Ovary (tissue), 9 donors: ENCODE measurements around the gene NSRP1. TPM values are rescaled to one million over a fixed set of nuclear protein-coding genes. Genes with fewer than 3 reads are reported as not detected.

Source experiments
- DNase-seq, 5 donors: peaks; one replicate each; pipeline ENCODE4 v3.0.0-alpha.2; 2019 to 2020
- H3K27ac ChIP-seq, 2 donors: fragments of 200-600 bp; one replicate each; pipeline versions ENCODE4 v1.5.1 to v1.8.0; 2019 to 2022
- H3K27me3 ChIP-seq: fragments of 200-600 bp; one replicate; pipeline ENCODE4 v1.8.0; 2022
- H3K36me3 ChIP-seq: fragments of 200-600 bp; sonication (generic); one replicate; pipeline ENCODE4 v1.5.1; 2019
- H3K4me1 ChIP-seq: one replicate; pipeline ENCODE4 v1.8.1; 2013; ENCODE audit warnings: mild to moderate bottlenecking, moderate library complexity; ENCODE audit not compliant: insufficient read depth
- H3K4me3 ChIP-seq: fragments of 200-600 bp; sonication (generic); one replicate; pipeline ENCODE4 v1.5.1; 2017
- H3K9me3 ChIP-seq, 2 donors: fragments of 200-600 bp in 1 of 2; sonication (generic) in 1 of 2; one replicate each; pipeline versions ENCODE4 v1.5.1 to v1.8.1; 2013 to 2019; ENCODE audit warnings: mild to moderate bottlenecking in 1 of 2, moderate library complexity in 1 of 2
- EP300 ChIP-seq: sonication (generic); formaldehyde crosslinking; IDR thresholded peaks from one replicate; pipeline ENCODE4 v1.6.1; 2017; ENCODE audit warnings: antibody characterized with exemption
- POLR2A ChIP-seq: fragments of 450-650 bp; IDR thresholded peaks from one replicate; pipeline ENCODE4 v1.6.1; 2017; ENCODE audit warnings: antibody characterized with exemption, mild to moderate bottlenecking, moderate library complexity
- WGBS, 3 donors: extraction: QIAGEN DNeasy Blood & Tissue Kit in 1 of 3; methylation state at CpG; one replicate each; pipeline versions ENCODE4 v1.1.5 to v1.1.7; 2013 to 2017; 5-methylcytosine and 5-hydroxymethylcytosine counted together
- intact Hi-C, 4 donors: fragments of 100-400 bp; cut with DNase I; formaldehyde crosslinking; loops; one replicate each; pipeline versions ENCODE4 v1.11.0 to v1.15.1; 2022 to 2023
- polyA plus RNA-seq, 2 donors: library from polyadenylated mRNA; stranded (reverse); fragments of 200-250 nt in 1 of 2; fragments of 350-450 nt in 1 of 2; fragmentation: Illumina TruSeq in 1 of 2; extraction: RNeasy Lipid Tissue Mini Kit (QIAGEN cat#74804) in 1 of 2; gene quantifications; one replicate each; pipeline ENCODE4 v1.2.3, GENCODE V29; 2013 to 2014
- total RNA-seq, 7 donors: library from RNA; depleted of rRNA in 2 of 7; stranded (reverse); fragments of >200 nt in 2 of 7; fragmentation: NEBNext Ultra II Directional in 3 of 7; extraction: Animal tissue kit (Norgen Biotek cat#: 25700) in 3 of 7; gene quantifications; one replicate each; pipeline versions ENCODE4 v1.1.0 to v1.2.4, GENCODE V29; 2016 to 2023
- TF ChIP-seq, protein P1 (sequence below), 3 donors: fragments of 450-650 bp in 2 of 3; fragments of 200-600 bp in 1 of 3; IDR thresholded peaks; one replicate each; pipeline versions ENCODE4 v1.5.1 to v1.8.0; 2016 to 2022; ENCODE audit warnings: antibody characterized with exemption in 3 of 3, mild to moderate bottlenecking in 1 of 3
- donor health status: DM: no; HTN: no; CAD: no; lungs with moderate emphysema.
- donor health status: DM: no; HTN: no; CAD: no.
- donor health status: Bipolar disorder and iron deficiency.
- donor health status: DM: yes; HTN: yes; CAD: no.
- donor health status: DM: no; HTN: no; CAD: no.
- donor health status: DM: yes; HTN: yes; CAD: no.

The NSRP1 gene
- total and polyA plus RNA-seq, 9 donors: 19.0 to 42.1 (median 26.6) TPM

DNA sequence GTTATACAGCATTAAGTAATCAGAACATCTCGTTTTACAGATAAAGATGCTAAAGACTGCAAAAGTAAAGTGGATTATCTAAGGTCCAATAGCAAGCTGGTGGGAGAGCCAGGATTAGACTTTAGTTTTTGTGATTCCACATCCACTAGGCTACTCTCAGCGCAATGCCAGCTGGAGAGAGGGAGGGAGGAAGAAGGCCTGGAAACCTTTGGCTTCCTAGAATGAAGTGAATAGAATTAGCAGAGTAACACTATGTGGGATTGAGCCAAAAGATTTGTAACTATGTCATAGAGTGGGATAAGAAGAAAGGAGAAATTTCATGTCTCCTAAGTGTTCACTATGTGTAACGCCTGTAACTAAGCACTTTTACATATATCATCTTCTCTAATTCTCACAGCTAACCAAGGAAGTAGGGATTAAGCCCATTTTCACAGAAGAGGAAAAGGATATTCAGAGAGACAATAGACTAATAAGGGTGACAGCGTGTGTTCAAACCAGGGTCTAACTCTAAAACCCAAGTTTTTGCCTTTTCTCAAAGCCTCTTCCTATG is 25.4 kb upstream of the NSRP1 start:
- intact Hi-C loops: loop anchor here in 2 of 4 donors (10.0 kb wide), 1 partner anchor 286 kb away; no protein-coding TSS in a partner anchor
- Histone ChIP-seq H3K27ac (no peak overlapping the region), H3K27me3 (no peaks in the 10 kb centered on the region), H3K9me3 (no peaks in the 10 kb centered on the region), H3K4me3 (no peak overlapping the region), H3K4me1 (no peaks in the 10 kb centered on the region), H3K36me3 (no peaks in the 10 kb centered on the region)
- DNase-seq: no peak
- 75 to 77% (median 75%) methylated on average over 4 of the region's 4 CpGs for WGBS, 3 donors
- TF ChIP-seq EP300 (no peak), POLR2A (no peak)
- TF ChIP-seq, protein P1, sequence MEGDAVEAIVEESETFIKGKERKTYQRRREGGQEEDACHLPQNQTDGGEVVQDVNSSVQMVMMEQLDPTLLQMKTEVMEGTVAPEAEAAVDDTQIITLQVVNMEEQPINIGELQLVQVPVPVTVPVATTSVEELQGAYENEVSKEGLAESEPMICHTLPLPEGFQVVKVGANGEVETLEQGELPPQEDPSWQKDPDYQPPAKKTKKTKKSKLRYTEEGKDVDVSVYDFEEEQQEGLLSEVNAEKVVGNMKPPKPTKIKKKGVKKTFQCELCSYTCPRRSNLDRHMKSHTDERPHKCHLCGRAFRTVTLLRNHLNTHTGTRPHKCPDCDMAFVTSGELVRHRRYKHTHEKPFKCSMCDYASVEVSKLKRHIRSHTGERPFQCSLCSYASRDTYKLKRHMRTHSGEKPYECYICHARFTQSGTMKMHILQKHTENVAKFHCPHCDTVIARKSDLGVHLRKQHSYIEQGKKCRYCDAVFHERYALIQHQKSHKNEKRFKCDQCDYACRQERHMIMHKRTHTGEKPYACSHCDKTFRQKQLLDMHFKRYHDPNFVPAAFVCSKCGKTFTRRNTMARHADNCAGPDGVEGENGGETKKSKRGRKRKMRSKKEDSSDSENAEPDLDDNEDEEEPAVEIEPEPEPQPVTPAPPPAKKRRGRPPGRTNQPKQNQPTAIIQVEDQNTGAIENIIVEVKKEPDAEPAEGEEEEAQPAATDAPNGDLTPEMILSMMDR (IDR thresholded peaks at IDR 0.05): no peak

DNA sequence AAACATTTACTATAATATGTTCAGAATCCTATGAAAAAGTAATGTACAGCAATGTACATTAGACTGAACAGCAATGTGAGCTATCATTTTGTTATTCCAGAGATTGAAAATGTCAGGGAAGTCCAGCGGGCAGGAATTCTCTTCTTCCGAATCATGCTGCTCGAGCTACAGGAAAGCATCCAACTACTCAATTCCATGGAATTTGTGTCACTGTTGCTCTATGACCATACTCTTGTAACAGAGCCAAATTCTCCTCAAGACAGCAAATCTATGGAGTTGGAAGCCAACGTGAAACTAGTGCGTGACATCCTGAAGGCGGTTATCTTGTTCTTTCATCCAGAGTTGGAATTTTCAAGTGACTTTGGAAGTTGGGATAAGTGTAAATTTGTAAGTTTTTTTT is 24.8 kb upstream of the NSRP1 start:
- Histone ChIP-seq H3K27ac (no peak overlapping the region), H3K27me3 (no peaks in the 10 kb centered on the region), H3K36me3 (no peaks in the 10 kb centered on the region), H3K4me3 (no peak overlapping the region), H3K4me1 (no peaks in the 10 kb centered on the region), H3K9me3 (no peaks in the 10 kb centered on the region)
- DNase-seq: no peak
- intact Hi-C loops: loop anchor here in 2 of 4 donors (10.0 kb wide), 1 partner anchor 287 kb away; no protein-coding TSS in a partner anchor
- TF ChIP-seq EP300 (no peak), POLR2A (no peak)
- TF ChIP-seq, protein P1 (IDR thresholded peaks at IDR 0.05): no peak
- WGBS, 3 donors: 50 to 59% (median 59%) methylated on average over 6 of the region's 6 CpGs

DNA sequence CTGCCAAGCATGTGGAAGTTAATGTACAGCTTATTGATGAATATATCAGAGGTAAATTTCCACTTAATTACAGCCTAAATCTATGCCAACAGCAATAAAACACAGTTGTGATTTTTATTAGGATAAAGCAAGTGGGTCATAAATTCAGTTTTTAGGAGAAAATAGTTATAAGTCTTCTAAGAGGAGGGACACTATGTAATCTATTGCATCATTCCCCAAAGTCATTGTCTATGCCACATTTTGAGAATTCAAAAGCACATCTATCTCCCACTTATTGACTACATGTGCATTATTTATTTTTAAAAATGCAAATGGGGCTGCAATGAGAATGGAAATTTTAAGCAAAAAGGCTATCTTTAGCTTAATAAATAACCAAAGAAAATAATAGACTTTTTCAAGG is 23.7 kb upstream of the NSRP1 start:
- no peaks in the 10 kb centered on the region for H3K27me3 ChIP-seq
- no peak for DNase-seq
- no peak overlapping the region for H3K4me3 ChIP-seq
- TF ChIP-seq, protein P1 (IDR thresholded peaks at IDR 0.05): no peak
- TF ChIP-seq POLR2A (no peak), EP300 (no peak)
- H3K27ac ChIP-seq: no peak overlapping the region
- intact Hi-C loops: loop anchor here in 2 of 4 donors (10.0 kb wide), 1 partner anchor 288 kb away; no protein-coding TSS in a partner anchor
- no peaks in the 10 kb centered on the region for H3K4me1 ChIP-seq
- no peaks in the 10 kb centered on the region for H3K36me3 ChIP-seq
- H3K9me3 ChIP-seq: no peaks in the 10 kb centered on the region

DNA sequence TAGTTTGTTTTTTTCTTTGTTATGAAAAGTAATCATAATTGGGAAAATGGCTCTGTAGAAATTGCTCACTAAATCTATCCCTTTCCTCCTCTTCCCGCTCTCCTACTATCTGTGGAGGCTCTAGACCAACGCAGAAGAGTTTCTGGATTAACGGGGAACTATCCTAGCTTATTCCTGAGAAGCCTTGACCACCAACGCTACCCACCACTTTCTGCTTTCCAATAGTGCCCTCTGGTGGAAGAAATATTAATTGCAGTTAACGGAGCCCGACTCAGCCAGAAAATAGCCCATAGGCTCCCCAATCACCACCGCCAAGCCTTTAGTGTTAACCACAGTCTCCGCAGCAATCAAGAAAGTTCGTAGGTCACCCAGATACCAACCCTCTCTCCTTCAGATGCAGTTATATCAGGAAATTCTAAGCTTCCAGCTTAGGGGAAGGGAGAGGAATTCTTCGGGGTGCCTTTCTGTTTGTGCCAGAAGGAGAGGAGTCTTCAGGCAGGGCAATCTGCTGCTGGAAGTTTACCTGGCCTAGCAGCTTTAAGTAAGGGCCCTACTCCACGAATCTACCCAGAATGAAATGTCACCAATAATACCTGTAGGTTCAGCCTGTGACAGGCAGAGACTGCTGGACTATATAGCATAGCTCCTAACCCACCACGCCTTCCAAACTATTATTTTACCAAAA is 23.0 kb upstream of the NSRP1 start:
- H3K4me1 ChIP-seq: no peaks in the 10 kb centered on the region
- H3K27me3 ChIP-seq: no peaks in the 10 kb centered on the region
- peak in 2 of 5 donors; percentile 33 to 46 for DNase-seq
- no peak for TF ChIP-seq POLR2A
- TF ChIP-seq, protein P1 (IDR thresholded peaks at IDR 0.05): peak in 2 of 3 donors; percentile 69 to 76
- no peak for TF ChIP-seq EP300
- no peak overlapping the region for H3K4me3 ChIP-seq
- no peak overlapping the region for H3K27ac ChIP-seq
- intact Hi-C loops: loop anchor here in 2 of 4 donors (10.0 kb wide), 1 partner anchor 289 kb away; no protein-coding TSS in a partner anchor
- H3K36me3 ChIP-seq: no peaks in the 10 kb centered on the region
- 13 to 16% (median 13%) methylated on average over 12 of the region's 12 CpGs for WGBS, 3 donors
- no peaks in the 10 kb centered on the region for H3K9me3 ChIP-seq
